Cardiac muscle cell (in vitro differentiated cells and primary cell): ENCODE results near the gene JMJD8. TPM values are rescaled to one million over a fixed set of nuclear protein-coding genes. Genes with fewer than 3 reads are reported as not detected.

Source experiments
- DNase-seq, 2 donors: peaks; one replicate each; pipeline versions ENCODE4 v3.0.0 to v3.0.0-alpha.2; 2010 to 2017; ENCODE audit warnings: low read depth in 1 of 2, low spot score in 1 of 2
- H3K27ac ChIP-seq: fragments of 200-600 bp; sonication (generic); 2 replicates; pipeline ENCODE4 v1.5.1; 2016
- H3K27me3 ChIP-seq: fragments of 200-600 bp; sonication (generic); 2 replicates; pipeline ENCODE4 v1.6.0; 2016; ENCODE audit warnings: control low read depth
- H3K36me3 ChIP-seq: fragments of 200-600 bp; sonication (generic); 2 replicates; pipeline ENCODE4 v1.5.1; 2016; ENCODE audit warnings: control low read depth
- H3K4me1 ChIP-seq: fragments of 200-600 bp; sonication (generic); 2 replicates; pipeline ENCODE4 v1.8.1; 2017; ENCODE audit warnings: low read depth, mild to moderate bottlenecking, mixed run types
- H3K4me3 ChIP-seq: fragments of 200-600 bp; sonication (generic); 2 replicates; pipeline ENCODE4 v1.5.1; 2016; ENCODE audit warnings: mild to moderate bottlenecking
- H3K9me3 ChIP-seq: fragments of 200-600 bp; sonication (generic); 2 replicates; pipeline ENCODE4 v1.5.1; 2017; ENCODE audit warnings: low read depth, mild to moderate bottlenecking, control low read depth
- CTCF ChIP-seq: IDR thresholded peaks from 2 replicates; pipeline ENCODE4 v1.5.1; 2012; ENCODE audit warnings: low read depth, mild to moderate bottlenecking, low read length
- polyA plus RNA-seq: library from polyadenylated mRNA; unstranded; fragments of >200 nt; fragmentation: Nextera tagmentation; extraction: Ambion mirVana; gene quantifications from 2 replicates; pipeline ENCODE4 v1.2.1, GENCODE V29; 2016
- total RNA-seq: library from RNA; depleted of rRNA; stranded (reverse); fragments of >200 nt; gene quantifications from 2 replicates; pipeline ENCODE4 v1.2.3, GENCODE V29; 2016

Gene JMJD8
- total and polyA plus RNA-seq, 2 experiments from 2014 or later: 105 to 118 TPM

DNA sequence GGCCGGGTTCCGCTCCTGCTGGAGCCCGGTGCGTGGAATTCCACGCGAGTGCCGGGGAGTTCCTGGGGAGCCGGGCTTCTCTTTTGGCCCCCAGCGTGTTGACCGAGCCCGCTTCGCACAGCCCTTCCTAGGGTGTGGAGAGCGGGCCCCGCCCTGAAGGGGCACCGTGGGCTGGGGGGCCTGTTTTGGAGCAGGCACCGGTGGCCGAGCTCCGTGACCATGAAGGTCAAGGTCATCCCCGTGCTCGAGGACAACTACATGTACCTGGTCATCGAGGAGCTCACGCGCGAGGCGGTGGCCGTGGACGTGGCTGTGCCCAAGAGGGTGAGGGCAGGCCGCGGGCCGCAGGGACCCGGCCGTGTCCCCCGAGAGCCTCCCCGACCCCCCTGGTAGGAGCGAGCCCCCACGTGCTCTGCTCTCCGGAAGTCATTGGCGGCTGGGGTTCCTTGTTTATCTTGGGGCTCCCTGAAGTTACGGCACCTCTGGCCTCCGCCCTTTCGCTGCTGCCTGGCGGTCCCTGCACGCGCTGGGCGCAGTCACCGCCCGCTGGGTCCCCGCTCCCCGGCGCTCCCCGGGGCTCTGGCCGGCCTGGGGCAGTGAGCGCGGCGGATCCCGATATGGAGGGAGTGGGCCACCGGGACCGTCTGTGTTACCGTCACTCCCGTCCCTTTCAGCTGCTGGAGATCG lies 43.3 kb upstream of the JMJD8 start:
- H3K4me3 ChIP-seq: peak overlapping the region; percentile 38
- no peaks in the 10 kb centered on the region for H3K27me3 ChIP-seq
- TF ChIP-seq CTCF: no peak
- H3K36me3 ChIP-seq: no peaks in the 10 kb centered on the region
- no peaks in the 10 kb centered on the region for H3K9me3 ChIP-seq
- no peaks in the 10 kb centered on the region for H3K4me1 ChIP-seq
- peak in 1 of 2 donors; percentile 29 for DNase-seq
- no peak overlapping the region for H3K27ac ChIP-seq

DNA sequence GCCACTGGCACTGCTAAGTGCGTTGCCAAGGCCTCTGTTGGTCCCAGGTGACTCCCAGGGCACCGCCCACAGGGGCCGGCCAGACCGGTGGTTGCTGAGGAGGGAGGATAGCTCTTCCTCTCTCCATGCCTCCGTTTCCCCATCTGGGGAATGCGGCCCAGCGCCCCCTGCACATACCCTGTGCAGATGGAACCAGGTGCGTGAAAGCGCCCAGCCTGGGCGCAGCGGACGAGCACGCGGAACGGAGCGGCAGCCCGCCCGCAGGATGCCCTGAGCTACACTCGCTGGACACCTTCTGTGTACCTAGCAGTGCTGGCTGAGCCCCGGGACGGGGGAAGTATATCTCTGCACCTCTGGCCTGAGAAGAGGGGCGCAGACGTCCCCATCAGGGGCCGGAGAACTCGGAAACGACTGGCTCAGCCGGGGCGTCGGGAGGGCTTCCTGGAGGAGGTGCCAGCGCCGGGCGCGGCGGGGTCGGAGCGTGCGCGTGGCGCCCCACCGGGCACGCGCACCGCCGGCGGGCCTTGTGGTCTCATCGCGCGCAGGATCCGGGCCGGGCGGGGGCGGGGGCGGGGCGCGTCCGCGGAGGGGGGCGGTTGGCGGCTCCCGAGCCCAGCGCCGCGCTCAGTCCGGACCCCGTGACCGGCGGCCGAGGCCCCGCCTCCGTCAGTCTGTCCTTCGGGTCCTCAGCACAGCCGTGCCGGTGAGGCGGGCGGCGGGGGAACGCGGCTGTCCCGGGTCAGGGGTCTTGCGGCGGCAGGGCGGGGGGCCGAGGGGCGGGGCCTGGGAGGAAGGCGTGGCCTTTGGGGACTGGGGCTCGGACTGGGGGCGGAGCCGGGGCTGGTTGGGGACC lies 42.5 kb upstream of the JMJD8 start, which contains the start of the genes CCDC78 and HAGHL:
CCDC78 (minus strand) TSS at position 6 of the 853 bp plus-strand sequence. CDS start 76 bp downstream, outside the sequence.
HAGHL (plus strand) TSS at position 669 of the 853 bp plus-strand sequence. CDS start 404 bp downstream, outside the sequence.
- TF ChIP-seq CTCF: no peak
- Histone ChIP-seq H3K9me3 (no peaks in the 10 kb centered on the region), H3K27me3 (no peaks in the 10 kb centered on the region), H3K36me3 (no peaks in the 10 kb centered on the region), H3K4me3 (peak within 1 kb of the TSS; percentile 38), H3K4me1 (peaks cover 2% of the 10 kb centered on the region), H3K27ac (no peak within 1 kb of the TSS)
- DNase-seq: peak; percentile 56 to 71

- no peak for TF ChIP-seq CTCF
- Histone ChIP-seq H3K9me3 (no peaks in the 10 kb centered on the region), H3K4me3 (no peak overlapping the region), H3K27me3 (no peaks in the 10 kb centered on the region), H3K4me1 (peaks cover 4% of the 10 kb centered on the region), H3K36me3 (no peaks in the 10 kb centered on the region), H3K27ac (no peak overlapping the region)
- DNase-seq: no peak
Observed at GRCh38 chr16:726188-726437, 42.0 kb upstream of the JMJD8 start.

DNA sequence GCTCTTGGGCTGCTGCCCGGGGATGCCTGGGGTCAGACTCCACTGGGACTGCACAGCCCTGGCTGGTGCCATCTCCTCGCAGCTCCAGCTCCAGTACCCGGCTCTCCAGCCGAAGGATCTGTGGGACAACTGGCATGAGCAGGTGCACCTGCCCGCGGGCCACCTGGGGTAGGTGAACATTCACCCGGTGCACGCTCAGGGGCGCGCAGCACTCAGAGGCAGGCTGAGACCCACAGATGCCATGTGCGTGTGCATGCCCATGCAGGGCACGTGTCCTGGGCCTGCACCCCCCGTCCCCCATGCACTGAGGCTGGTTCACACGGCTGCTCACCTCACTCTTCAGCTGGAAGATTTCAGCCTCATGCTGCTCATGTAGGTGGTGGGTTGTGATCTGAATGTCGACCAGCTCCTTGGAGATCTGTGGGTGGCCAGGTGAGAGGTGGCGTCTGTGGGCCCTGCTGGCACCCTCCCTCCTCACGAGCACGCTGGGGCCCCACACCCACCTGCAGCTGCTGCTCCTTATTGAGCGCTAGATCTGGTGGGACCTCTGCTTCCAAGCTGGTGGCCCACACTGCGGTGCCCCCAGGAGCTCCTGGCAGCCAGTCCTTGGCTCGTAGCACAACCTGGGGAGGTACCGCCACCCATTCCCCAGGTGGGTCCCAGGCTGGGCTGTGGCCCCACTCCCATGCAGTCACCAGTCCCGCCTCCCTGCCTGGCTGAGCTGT lies 41.5 kb upstream of the JMJD8 start:
- TF ChIP-seq CTCF: no peak
- no peak overlapping the region for H3K4me3 ChIP-seq

GRCh38 chr16:725041-725376 lies 40.9 kb upstream of the JMJD8 start:
- no peaks in the 10 kb centered on the region for H3K36me3 ChIP-seq
- no peak for TF ChIP-seq CTCF
- DNase-seq: no peak

More for the DNA sequence above, 41.5 kb upstream of the JMJD8 start:
- no peaks in the 10 kb centered on the region for H3K36me3 ChIP-seq
- no peak for DNase-seq
- no peaks in the 10 kb centered on the region for H3K9me3 ChIP-seq
- no peak overlapping the region for H3K27ac ChIP-seq
- no peaks in the 10 kb centered on the region for H3K27me3 ChIP-seq
- peaks cover 4% of the 10 kb centered on the region for H3K4me1 ChIP-seq

More at GRCh38 chr16:725041-725376, 40.9 kb upstream of the JMJD8 start:
- Histone ChIP-seq H3K9me3 (no peaks in the 10 kb centered on the region), H3K4me3 (no peak overlapping the region), H3K27me3 (no peaks in the 10 kb centered on the region), H3K4me1 (peaks cover 6% of the 10 kb centered on the region), H3K27ac (no peak overlapping the region)
